ENCODE results near the gene ZBTB17.
A peak's percentile ranks its signal among the peaks of the same experiment; 100 is the strongest.
"Not testable (repeated sequence)": the region's sequence is repeated elsewhere in the genome, so short reads cannot be mapped to it uniquely, and the experiment has no call there.

ZBTB17 gene

DNA sequence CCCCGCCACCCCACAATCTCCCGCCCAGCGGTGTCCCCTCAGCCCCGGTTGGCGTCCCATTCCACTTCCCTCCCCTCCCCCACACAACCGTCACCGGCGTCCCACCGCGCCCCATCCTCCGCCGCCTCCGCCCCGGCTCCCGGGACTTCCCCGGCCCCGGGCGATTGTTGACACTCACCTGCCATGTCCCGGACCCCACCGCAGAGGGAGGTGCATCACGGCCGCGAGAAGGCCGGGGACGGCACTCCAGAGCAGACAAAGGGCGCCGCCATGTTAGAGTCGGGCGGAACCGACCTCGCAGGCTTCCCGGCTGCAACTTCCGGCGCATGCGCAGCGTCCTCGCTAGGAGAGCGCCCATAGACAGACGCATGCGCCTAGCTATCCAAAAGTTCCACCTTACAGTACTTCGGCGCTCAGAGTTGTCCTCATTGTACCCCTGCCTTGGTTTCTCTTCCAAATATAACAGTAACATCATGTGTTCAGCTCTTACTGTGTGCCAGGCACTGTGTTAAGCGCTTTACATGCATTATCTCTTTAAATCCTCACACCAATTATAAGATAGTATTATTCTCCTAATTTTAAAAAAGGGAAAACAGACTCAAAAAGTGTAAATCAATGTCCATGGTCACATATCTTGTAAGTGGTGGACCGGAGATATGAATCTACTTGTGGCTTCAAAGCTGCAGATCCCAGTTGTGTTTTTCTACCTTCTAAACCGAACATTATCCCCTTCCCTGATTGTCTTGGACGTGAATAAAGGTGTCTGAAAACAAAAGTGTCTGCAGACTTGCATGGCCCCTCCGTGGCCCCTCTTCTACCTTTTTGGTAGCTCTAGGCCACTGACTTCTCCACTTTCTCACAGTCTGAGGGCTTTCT, at the start of gene ZBTB17:
Gene ZBTB17, minus strand, starts transcription at position 297 of the 876 bp plus-strand sequence. CDS start 27,606 bp downstream, outside the sequence.
- DNase-seq (ENCODE audit: low read depth): peak; percentile 93

DNA sequence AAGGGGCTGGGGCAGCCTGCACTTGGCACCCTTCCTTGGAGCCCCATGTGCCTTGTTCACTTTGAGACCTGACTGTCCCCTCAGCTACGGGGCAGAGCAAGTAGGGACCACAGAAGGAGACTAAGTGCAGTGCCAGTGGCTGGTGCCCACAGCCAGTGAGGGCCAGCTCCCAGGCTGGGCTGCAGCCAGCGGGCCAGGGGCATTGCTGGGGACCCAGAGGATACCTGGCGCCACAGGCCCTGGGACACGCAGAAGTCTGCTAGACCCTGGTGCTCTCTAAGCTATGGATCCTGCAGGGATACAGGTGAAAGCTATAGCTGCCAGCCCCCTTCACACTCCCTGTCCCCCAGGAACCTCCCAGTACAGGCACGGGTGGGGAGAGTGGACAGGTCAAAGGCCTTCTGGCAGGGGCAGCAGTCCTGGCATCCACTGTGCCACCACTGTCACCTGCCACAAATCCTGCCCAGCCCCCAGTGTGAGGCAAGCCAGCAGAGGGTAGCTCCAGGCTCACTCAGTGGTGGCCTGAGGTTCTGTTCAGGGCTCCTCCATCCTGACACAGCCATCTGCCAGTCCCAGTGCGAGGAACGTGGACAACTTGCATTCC, 47.3 kb upstream of the ZBTB17 start:
- no peak for DNase-seq (ENCODE audit: low read depth)

DNA sequence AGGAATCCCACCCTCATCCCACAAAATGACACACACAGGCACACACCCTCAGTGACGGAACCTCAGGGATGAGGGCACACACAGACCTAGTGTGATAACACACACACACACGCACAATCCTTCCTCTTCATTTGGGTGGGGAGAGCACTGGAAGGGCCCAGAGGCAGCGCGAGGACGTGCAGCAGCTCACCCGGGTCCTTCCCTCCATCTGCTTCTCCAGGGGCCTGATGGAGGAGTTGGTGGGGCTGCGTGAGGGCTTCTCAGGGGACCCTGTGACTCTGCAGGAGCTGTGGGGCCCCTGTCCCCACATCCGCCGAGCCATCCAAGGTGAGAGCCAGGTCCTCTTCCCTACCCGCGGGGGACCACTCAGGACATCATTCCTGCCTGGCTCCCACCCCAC, 46.5 kb upstream of the ZBTB17 start:
- DNase-seq (ENCODE audit: low read depth): no peak

DNA sequence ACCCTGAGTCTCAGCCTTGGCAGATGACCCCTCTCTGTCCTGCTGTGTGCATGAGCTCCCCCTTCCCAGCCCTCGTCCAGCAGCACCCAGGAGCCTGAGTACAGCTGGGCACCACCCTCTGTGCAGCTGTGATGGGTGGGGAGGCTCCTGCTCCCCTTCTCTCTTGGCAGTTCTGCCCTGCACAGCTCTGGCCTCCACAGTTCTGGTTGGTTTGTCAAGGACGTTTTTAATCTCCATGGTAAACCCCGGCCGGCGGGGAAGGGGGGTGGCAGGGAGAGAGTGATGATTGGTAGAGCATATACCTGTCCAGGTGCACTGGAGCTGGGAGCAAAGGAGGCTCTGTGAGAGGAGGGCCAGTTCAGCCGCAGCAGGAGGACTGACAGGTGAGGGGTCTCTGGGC, 45.8 kb upstream of the ZBTB17 start, which contains the start of gene CLCNKA:
Gene CLCNKA, plus strand, starts transcription at position 356 of the 400 bp plus-strand sequence. CDS start 584 bp downstream, outside the sequence.
- no peak for DNase-seq (ENCODE audit: low read depth)

- not testable (repeated sequence) for DNase-seq (ENCODE audit: low read depth)
Observed at GRCh38 chr1:16020878-16021277, 45.0 kb upstream of the ZBTB17 start.

DNA sequence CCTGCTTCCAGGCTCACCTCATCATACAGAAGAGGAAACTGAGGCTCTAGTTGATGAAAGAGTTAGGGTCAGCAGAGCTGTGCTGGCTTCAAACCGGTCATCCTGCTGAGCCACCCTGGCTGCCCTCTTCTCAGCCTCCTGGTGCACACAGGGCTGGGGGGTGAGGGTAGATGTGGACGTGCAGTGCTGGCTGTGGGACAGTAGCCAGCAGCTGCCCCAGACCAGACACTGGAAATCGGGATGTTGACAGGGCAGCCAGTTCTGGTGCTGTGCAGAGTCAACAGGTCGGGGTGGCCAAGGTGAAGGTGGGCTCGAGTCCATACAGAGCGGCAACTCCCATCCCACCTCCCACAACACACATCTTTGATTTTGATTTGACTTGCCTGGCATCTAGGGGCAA, 44.4 kb upstream of the ZBTB17 start:
- no peak for DNase-seq (ENCODE audit: low read depth)

DNA sequence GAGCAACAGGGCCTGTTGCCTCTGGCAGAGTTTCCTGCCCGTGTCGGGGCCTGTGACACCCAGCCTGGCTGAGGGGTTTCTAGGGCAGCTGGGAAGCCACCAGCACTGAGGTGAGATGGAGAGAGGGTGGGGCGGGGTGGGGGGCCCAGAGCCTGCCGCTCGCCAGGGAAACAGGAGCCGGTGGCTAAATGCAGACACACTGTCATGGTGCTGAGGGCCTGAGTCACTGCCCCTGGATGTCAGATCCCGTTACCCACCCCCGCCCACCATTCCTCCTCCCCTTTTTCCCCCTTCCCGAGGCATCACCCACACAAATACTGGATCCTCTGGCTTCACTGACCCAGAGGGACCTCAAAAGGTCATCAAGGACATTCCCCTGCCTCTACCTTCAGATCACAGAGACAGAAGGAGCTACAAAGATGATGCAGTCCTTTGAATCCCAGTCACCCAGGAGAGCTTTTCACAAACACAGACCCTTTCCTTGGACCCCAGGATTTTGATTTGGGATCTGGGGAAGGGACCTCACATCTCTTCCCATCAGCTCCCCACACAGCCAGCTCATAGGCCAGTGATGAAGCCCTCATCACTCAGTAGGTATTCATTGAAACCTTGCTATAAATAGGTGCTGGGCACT, 43.9 kb upstream of the ZBTB17 start:
- DNase-seq (ENCODE audit: low read depth): no peak

GRCh38 chr1:16018749-16019643, 43.1 kb upstream of the ZBTB17 start:
- DNase-seq (ENCODE audit: low read depth): no peak

GRCh38 chr1:16018308-16018707, 42.4 kb upstream of the ZBTB17 start:
- DNase-seq (ENCODE audit: low read depth): no peak

DNA sequence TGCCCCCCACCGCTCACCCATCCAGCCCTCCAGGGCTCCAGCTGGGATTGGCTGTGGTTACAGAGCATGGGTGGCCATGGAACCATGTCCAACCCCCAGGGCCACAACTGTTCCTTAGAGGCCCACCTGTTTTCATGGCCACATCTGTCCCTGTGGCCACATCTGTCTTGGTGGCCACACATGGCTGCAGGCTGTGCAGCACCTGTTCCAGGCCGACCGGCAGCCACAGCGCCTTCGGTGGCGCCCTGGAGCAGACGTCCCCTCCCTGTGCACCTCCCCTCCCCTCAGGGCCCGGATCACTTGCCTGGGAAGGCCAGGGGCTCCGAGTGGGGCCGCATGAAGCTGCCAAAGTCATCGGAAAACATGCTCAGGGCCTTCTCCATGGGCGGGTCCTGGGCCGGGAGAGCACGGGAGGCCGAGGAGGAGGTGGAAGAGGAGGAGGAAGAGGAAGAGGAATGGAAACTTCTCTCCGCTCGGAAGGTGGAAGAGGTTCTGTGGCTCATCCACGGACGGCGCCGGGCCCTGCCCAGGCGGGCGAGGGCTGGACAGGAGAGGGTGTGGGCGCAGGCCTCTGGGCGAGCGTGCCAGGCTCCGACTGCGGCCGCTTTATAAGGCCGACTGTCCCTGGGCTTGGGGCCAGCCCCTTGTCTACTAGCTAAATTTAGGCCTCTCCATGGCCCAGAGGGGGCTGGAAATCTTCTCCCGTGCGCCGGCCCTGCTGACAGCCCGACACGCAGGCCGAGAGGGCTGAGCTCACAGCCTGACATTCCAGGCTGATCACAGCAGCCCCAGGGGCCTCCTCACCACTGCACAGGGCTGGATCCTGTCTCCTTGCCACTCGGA, 41.8 kb upstream of the ZBTB17 start, which contains the start of gene HSPB7:
Gene HSPB7, minus strand, starts transcription at position 583 of the 843 bp plus-strand sequence. Its CDS starts 80 bp downstream, at position 503.
- no peak for DNase-seq (ENCODE audit: low read depth)

DNA sequence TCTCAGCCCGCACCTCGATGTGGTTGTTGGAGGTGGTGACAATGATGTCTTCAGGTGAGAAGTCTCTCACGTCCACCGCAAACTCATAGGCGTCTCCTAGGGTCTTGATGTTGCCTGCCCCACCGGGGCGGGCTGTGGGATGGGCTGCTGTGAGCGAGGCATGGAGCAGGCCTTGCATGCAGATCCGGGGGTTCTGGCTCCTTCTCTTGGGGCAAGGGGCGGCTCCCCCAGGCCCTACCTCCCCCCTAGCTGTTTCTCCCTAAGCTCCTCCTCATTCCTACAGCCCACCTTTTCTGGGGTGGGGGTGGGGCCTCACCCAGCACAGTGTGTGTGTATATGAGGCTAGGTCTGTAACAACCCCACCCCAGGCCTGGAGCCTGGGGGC, 41.2 kb upstream of the ZBTB17 start:
- no peak for DNase-seq (ENCODE audit: low read depth)

DNA sequence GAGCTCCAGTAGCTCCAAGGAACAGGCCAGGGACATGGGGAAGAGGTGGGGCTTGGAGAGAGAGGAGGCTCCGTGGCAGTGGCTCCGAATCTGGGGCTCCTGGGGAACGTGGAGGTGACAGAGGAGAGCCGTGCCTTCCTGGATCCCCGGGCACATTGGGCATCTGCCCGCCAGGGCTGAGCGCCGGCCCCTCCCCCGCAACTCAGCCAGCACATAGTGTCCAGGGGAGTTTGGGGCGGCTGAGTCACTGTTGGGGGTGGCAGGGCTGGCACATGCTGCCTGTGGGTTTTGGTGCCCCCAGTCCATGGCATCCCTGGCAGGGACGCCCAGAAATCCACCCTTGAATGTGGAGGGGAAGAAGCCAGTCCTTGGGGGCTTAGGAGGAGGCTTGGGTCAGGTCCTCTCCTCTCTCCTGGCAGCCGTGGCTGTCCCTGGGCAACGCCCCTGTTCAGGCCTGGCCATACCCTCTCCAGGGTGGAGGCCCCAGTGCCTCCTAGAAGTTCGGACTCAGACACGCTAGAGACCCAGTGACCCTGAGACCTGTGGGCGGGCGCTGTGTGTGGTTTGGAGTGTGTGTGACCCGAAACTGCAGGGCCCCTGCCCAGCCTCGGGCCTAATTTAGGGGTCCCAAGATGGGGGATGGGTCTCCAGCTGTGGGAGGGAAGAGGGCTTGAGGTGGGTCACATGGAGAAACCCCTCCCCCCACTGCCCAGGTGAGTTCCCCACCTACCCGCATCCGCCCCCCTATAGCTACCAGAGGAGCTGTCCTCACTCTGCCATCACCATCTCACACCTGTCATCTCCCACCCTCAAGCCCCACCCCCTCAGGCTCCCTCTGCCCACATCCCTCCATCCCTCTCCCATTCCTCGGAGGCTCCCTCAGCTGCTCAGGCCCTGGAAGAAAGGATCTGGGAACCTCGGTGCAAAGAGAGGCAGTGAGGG, 40.3 kb upstream of the ZBTB17 start:
- no peak for DNase-seq (ENCODE audit: low read depth)

GRCh38 chr1:16015491-16015890, 39.6 kb upstream of the ZBTB17 start:
- no peak for DNase-seq (ENCODE audit: low read depth)

GRCh38 chr1:16014509-16015482, 38.9 kb upstream of the ZBTB17 start:
- DNase-seq (ENCODE audit: low read depth): no peak

DNA sequence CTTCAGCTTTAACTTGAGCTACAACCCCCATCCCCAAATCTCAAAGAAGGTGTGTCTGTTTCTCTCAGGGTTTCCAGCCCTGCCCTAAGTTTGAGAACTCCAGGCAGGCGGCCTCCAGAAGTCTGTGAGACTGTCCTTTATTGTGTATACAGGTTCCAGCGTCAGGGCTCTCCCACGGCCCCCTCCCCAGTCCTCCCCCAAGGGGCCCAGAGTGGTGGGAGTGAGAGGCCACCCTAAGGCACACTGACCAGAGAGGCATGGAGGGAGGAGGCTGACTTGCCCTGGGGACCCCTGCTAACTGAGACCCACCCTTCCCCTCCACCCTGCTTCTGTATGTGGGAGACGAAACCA, 38.0 kb upstream of the ZBTB17 start:
- DNase-seq (ENCODE audit: low read depth): no peak

DNA sequence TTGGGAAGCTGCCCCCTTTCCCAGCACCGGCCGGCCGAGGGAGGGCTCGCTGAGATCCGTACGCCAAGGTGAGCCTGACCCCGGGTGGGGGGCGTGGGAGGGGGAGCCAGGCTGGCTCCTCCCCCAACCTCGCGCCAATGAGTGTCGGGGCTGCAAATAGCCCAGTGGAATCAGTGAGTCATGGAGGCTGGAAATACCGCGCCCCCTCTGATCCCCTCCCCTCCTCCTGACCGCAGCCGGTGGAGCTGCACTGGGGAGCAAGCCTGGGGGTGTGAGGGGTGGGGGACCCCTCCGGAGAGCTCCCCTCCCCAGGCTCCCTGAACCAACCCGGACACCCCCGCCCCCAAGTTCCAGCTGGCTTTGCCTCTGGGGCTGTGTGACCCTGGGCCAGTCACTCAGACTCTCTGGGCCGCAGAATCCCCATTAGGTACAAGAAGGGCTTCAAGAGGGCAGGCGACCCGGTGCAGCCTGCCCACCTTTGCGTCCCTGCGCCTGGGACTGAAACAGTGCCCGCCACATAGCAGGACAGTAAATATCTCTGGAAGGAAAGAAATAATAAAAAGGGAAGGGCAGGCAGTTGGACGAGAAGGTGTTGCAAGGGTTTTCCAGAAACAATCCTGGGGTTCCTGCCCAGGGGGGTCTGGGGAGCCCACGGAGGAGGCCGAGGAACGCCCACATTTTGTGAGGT, 37.5 kb upstream of the ZBTB17 start:
- DNase-seq (ENCODE audit: low read depth): peak; percentile 30

DNA sequence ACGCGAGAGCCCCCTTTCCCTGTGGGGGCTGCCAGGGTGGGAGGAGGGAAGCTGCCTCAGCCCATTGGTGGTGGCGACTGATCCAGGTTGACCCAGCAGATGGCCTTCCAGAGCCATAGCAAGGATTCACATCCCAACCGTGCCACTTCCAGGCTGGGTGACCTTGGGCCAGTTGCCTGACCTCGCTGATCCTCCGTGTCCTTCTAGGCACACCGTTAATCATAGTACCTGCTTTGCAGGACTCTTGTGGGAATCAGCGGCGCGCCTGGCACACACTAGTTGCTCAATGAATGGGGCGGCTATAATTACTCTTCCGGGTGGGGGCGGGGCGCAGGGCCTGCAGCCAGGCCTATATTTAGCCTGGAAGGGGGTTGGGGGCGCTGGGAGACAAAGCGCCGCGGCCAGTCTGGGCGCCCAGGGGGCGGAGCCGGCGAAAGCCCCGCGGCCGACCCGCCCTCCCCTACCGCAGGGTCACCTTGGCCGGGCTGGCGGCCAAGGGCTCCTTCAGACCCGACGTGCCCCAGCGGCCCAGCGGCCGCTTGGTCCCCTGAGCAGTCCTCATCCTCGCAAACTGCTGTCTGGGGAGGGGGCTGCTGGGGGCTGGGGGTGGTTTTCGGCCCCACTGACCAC, 36.8 kb upstream of the ZBTB17 start:
- no peak for DNase-seq (ENCODE audit: low read depth)
